ENCODE results near the gene DDX4. TPM values are rescaled to one million over a fixed set of nuclear protein-coding genes. Genes with fewer than 3 reads are reported as not detected.

The DDX4 gene
- total RNA-seq, 1 donor from 2014 or later: not detected

DNA sequence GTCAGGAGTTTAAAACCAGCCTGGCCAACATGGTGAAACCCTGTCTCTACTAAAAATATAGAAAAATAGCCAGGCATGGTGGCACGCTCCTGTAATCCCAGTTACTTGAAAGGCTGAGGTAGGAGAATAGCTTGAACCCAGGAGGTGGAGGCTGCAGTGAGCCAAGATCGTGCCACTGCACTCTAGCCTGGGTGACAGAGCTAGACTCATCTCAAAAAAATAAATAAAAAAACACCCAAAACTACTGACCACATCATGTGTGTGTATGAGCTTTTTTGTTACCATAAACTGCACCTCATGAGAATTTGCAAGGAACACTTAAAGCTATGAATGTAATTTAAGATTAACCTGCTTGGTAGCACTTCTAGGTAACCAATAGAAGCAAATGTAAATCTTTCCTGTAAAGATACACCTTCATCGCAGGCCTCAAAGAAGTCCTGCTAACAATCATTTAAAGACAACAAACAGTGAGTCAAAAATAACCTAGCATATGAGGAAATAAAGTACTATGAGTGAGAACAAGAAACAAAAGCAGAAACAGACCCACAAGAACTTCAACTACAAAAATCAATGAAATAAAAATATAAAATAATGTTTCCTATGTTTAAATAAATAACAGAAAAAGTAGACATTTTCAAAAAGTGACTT lies 38.7 kb upstream of the DDX4 start:
- H3K27me3 Mint-ChIP-seq (ENCODE audit: unreplicated experiment): peaks cover 1% of the 10 kb centered on the region
- no peaks in the 10 kb centered on the region for H3K4me1 Mint-ChIP-seq (ENCODE audit: unreplicated experiment)
- no peak overlapping the region for H3K4me3 Mint-ChIP-seq (ENCODE audit: unreplicated experiment)
- peaks cover 16% of the 10 kb centered on the region for H3K36me3 Mint-ChIP-seq (ENCODE audit: low read depth, unreplicated experiment)
- no peaks in the 10 kb centered on the region for H3K9me3 Mint-ChIP-seq (ENCODE audit: unreplicated experiment)
- no peak overlapping the region for H3K27ac Mint-ChIP-seq (ENCODE audit: unreplicated experiment)
- TF ChIP-seq, protein P1, sequence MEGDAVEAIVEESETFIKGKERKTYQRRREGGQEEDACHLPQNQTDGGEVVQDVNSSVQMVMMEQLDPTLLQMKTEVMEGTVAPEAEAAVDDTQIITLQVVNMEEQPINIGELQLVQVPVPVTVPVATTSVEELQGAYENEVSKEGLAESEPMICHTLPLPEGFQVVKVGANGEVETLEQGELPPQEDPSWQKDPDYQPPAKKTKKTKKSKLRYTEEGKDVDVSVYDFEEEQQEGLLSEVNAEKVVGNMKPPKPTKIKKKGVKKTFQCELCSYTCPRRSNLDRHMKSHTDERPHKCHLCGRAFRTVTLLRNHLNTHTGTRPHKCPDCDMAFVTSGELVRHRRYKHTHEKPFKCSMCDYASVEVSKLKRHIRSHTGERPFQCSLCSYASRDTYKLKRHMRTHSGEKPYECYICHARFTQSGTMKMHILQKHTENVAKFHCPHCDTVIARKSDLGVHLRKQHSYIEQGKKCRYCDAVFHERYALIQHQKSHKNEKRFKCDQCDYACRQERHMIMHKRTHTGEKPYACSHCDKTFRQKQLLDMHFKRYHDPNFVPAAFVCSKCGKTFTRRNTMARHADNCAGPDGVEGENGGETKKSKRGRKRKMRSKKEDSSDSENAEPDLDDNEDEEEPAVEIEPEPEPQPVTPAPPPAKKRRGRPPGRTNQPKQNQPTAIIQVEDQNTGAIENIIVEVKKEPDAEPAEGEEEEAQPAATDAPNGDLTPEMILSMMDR (IDR thresholded peaks at IDR 0.05; ENCODE audit: unreplicated experiment): no peak
- DNase-seq (ENCODE audit: low spot score): no peak

DNA sequence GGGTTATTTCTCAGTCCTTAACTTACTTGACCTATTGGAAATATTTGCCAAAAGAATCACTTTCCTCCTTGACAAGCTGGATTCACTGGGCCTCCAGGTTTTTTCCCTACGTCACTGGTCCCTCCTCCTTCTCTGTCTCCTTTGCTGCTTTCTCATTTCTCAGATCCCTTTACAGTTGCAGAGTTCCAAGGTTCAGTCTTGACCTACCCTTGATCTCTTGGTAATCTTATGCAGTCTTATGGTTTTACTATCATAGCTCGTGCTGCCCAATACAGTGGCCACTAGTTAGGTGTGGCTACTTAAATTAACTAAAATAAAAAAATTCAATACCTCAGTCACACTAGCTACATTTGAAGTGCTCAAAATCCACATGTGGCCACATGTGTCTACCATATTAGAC lies 37.1 kb upstream of the DDX4 start:
- no peaks in the 10 kb centered on the region for H3K9me3 Mint-ChIP-seq (ENCODE audit: unreplicated experiment)
- peaks cover 12% of the 10 kb centered on the region for H3K36me3 Mint-ChIP-seq (ENCODE audit: low read depth, unreplicated experiment)
- no peaks in the 10 kb centered on the region for H3K4me1 Mint-ChIP-seq (ENCODE audit: unreplicated experiment)
- H3K27ac Mint-ChIP-seq (ENCODE audit: unreplicated experiment): no peak overlapping the region
- H3K4me3 Mint-ChIP-seq (ENCODE audit: unreplicated experiment): no peak overlapping the region
- no peaks in the 10 kb centered on the region for H3K27me3 Mint-ChIP-seq (ENCODE audit: unreplicated experiment)
- TF ChIP-seq, protein P1 (IDR thresholded peaks at IDR 0.05; ENCODE audit: unreplicated experiment): no peak
- DNase-seq (ENCODE audit: low spot score): no peak

GRCh38 chr5:55701462-55702103 lies 36.3 kb upstream of the DDX4 start:
- H3K4me1 Mint-ChIP-seq (ENCODE audit: unreplicated experiment): no peaks in the 10 kb centered on the region
- DNase-seq (ENCODE audit: low spot score): no peak
- H3K4me3 Mint-ChIP-seq (ENCODE audit: unreplicated experiment): peak overlapping the region; percentile 3
- H3K27ac Mint-ChIP-seq (ENCODE audit: unreplicated experiment): peak overlapping the region; percentile 17
- peaks cover 12% of the 10 kb centered on the region for H3K36me3 Mint-ChIP-seq (ENCODE audit: low read depth, unreplicated experiment)
- H3K27me3 Mint-ChIP-seq (ENCODE audit: unreplicated experiment): no peaks in the 10 kb centered on the region
- H3K9me3 Mint-ChIP-seq (ENCODE audit: unreplicated experiment): no peaks in the 10 kb centered on the region
- TF ChIP-seq, protein P1 (IDR thresholded peaks at IDR 0.05; ENCODE audit: unreplicated experiment): no peak

DNA sequence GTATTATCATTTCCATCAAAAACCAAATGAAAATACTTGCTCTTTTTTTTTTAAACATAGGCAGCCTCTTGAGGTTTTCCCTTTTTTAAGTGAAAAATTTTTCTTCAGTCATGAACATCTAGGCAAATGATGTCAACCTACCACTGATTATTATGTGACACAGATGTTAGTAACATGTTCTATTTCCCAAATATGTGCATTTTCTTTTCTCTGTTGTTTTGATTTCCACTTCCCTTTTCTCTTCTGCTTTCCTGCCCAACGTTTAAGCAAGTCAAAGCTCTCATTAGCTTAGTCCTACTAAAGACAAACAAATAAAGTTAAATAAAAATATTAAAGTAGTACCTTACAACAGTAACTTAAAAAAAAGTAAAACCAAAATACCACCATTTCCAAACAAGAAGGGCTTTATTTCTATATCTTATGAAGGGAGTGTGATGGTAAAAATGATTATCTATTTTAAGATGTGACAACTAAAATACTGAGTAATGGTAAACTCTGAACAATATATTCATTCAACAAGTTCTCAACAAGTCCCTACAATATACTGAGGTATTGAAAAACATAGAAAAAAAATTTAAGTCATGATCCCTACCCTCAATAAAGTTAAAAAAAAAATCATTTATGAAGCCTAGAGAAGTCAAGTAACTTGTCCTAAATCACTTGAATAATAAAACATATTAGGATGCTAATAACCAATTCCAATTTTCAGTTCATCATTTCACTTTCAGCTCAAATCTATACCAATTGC lies 35.1 kb upstream of the DDX4 start:
- DNase-seq (ENCODE audit: low spot score): no peak
- Mint-ChIP-seq H3K4me1 (ENCODE audit: unreplicated experiment) (no peaks in the 10 kb centered on the region), H3K36me3 (ENCODE audit: low read depth, unreplicated experiment) (peaks cover 7% of the 10 kb centered on the region), H3K4me3 (ENCODE audit: unreplicated experiment) (no peak overlapping the region), H3K27ac (ENCODE audit: unreplicated experiment) (peak overlapping the region; percentile 23), H3K9me3 (ENCODE audit: unreplicated experiment) (no peaks in the 10 kb centered on the region), H3K27me3 (ENCODE audit: unreplicated experiment) (no peaks in the 10 kb centered on the region)
- TF ChIP-seq, protein P1 (IDR thresholded peaks at IDR 0.05; ENCODE audit: unreplicated experiment): no peak

- TF ChIP-seq, protein P1 (IDR thresholded peaks at IDR 0.05; ENCODE audit: unreplicated experiment): no peak
- H3K27ac Mint-ChIP-seq (ENCODE audit: unreplicated experiment): no peak overlapping the region
- no peak for DNase-seq (ENCODE audit: low spot score)
- H3K4me1 Mint-ChIP-seq (ENCODE audit: unreplicated experiment): no peaks in the 10 kb centered on the region
- no peak overlapping the region for H3K4me3 Mint-ChIP-seq (ENCODE audit: unreplicated experiment)
- H3K9me3 Mint-ChIP-seq (ENCODE audit: unreplicated experiment): no peaks in the 10 kb centered on the region
- H3K27me3 Mint-ChIP-seq (ENCODE audit: unreplicated experiment): no peaks in the 10 kb centered on the region
- H3K36me3 Mint-ChIP-seq (ENCODE audit: low read depth, unreplicated experiment): peaks cover 10% of the 10 kb centered on the region
Measured at GRCh38 chr5:55706230-55706629, 31.6 kb upstream of the DDX4 start.
